HG03469 (cell line): ENCODE measurements around the gene NACA.

Source experiments
- ATAC-seq: cut with Tn5 transposase; IDR thresholded peaks from one replicate; pipeline ENCODE4 v1.9.1; 2021; ENCODE audit warnings: mild to moderate bottlenecking, moderate library complexity, moderate number of reproducible peaks; ENCODE audit not compliant: unreplicated experiment

NACA gene

DNA sequence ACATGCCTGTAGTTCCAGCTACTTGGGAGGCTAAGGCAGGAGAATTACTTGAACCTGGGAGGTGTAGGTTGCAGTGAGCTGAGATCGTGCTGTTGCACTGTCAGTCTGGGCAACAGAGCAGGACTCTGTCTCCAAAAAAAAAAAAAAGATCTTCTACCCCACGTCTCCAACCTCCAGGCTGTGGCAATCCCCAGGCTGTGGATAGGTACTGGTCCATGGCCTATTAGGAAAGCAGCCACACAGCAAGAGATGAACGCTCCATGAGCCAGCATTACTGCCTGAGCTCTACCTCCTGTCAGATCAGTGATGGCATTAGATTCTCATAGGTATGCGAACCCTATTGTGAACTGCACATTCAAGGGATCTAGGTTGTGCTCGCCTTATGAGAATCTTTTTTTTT lies 30.9 kb downstream of the NACA start:
- ATAC-seq, result no peak

- ATAC-seq, result no peak
These were observed 36.3 kb downstream of the NACA start for GRCh38 chr12:56688846-56689109.

- peak; percentile 33 for ATAC-seq
These were observed 36.8 kb downstream of the NACA start, which contains the start of gene PTGES3 for GRCh38 chr12:56688129-56688845. TSS of gene PTGES3 (minus strand) at chr12:56688284. CDS start at chr12:56687999, 285 bp downstream.

- ATAC-seq, result peak; percentile 12
These were observed 37.6 kb downstream of the NACA start for GRCh38 chr12:56687223-56688128.

- no peak for ATAC-seq
These were observed 40.2 kb downstream of the NACA start for GRCh38 chr12:56684745-56685359.

GRCh38 chr12:56682323-56682722 lies 42.8 kb downstream of the NACA start:
- ATAC-seq, result no peak

DNA sequence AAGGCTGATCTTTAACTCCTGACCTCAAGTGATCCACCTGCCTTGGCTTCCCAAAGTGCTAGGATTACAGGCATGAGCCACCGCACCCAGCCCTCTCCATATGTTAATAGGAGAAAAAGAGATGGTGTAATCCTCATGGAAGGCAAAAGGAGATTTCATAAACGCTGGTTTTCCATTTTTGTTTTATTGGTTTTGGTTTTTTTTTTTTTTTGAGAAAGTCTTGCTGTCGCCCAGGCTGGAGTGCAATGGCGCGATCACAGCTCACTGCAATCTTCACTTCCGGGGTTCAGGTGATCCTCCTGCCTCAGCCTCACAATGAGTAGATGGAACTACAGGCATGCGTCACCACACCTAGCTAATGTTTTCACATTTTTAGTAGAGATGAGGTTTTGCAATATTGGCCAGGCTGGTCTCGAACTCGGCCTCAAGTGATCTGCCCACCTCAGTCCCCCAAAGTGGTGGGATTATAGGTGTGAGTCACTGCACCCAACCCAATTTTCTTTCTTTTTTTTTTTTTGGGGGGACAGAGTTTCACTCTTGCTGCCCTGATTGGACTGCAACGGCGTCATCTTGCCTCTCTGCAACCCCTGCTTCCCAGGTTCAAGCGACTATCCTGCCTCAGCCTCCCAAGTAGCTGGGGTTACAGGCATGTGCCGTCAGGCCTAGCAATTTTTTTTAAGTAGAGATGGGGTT lies 45.1 kb downstream of the NACA start:
- no peak for ATAC-seq

GRCh38 chr12:56678852-56679251 lies 46.2 kb downstream of the NACA start:
- ATAC-seq, result no peak

GRCh38 chr12:56677680-56678079 lies 47.4 kb downstream of the NACA start:
- ATAC-seq, result no peak

GRCh38 chr12:56676851-56677580 lies 48.1 kb downstream of the NACA start:
- ATAC-seq, result no peak

DNA sequence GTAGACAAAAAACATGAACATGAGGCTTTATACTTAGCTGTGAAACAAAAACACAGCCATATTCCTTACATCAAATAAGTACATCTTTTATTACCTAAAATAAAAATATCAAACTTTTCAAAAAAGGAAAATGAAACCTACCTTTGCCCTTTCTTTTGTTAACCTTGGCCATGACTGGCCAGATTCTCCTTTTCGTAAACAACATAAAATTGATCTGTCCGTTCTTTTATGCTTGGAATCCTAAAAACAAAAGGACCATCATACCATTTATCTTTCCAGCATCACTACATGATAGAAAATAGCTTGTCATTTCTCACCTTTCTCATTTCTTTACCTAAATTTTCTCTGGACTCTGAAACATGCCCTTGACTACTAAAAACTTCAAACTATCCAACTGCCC lies 53.5 kb downstream of the NACA start:
- no peak for ATAC-seq

- ATAC-seq, result no peak
These were observed 54.3 kb downstream of the NACA start for GRCh38 chr12:56670836-56671235.

DNA sequence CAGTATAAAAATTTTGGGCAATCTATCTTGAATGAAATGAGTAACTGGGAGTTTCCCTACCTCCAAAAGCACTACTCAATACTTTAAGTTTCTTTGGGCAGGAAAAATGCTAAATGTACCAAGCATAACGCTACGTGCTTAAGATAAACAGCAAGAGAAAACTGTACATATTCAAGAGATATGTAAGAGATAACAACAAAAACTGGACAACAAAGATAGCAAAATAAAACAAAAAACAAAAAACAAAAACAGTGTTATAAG lies 57.0 kb downstream of the NACA start:
- no peak for ATAC-seq
